ENCODE measurements around the gene FLT4. TPM values are rescaled to one million over a fixed set of nuclear protein-coding genes. Genes with fewer than 3 reads are reported as not detected.

FLT4 gene
- total and polyA plus RNA-seq, 4 donors = 12.6 to 42.1 (median 25.3) TPM

- no peak overlapping the region for H3K9ac ChIP-seq (ENCODE audit: insufficient read depth in 1 of 2, low read length in 2 of 2)
- TF ChIP-seq, protein P1, sequence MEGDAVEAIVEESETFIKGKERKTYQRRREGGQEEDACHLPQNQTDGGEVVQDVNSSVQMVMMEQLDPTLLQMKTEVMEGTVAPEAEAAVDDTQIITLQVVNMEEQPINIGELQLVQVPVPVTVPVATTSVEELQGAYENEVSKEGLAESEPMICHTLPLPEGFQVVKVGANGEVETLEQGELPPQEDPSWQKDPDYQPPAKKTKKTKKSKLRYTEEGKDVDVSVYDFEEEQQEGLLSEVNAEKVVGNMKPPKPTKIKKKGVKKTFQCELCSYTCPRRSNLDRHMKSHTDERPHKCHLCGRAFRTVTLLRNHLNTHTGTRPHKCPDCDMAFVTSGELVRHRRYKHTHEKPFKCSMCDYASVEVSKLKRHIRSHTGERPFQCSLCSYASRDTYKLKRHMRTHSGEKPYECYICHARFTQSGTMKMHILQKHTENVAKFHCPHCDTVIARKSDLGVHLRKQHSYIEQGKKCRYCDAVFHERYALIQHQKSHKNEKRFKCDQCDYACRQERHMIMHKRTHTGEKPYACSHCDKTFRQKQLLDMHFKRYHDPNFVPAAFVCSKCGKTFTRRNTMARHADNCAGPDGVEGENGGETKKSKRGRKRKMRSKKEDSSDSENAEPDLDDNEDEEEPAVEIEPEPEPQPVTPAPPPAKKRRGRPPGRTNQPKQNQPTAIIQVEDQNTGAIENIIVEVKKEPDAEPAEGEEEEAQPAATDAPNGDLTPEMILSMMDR (IDR thresholded peaks at IDR 0.05; ENCODE audit: control extremely low read depth, extremely low read depth) = no peak
- H3K36me3 ChIP-seq (ENCODE audit: control insufficient read depth in 4 of 4, insufficient read depth in 4 of 4, low read length in 4 of 4) = peaks cover 0 to 2% (median 0%) of the 10 kb centered on the region in 4 donors
- DNase-seq = no peak
- H3K27ac ChIP-seq (ENCODE audit: low read depth in 1 of 2, low read length in 1 of 2) = no peak overlapping the region
- no peaks in the 10 kb centered on the region for H3K27me3 ChIP-seq (ENCODE audit: control insufficient read depth in 3 of 3, insufficient read depth in 3 of 3, low read length in 2 of 3)
- no peak for ATAC-seq (ENCODE audit: insufficient read depth, low FRiP score)
- no peak overlapping the region for H3K4me3 ChIP-seq
- H3K4me1 ChIP-seq (ENCODE audit: control insufficient read depth in 5 of 5, insufficient read depth in 5 of 5, low read length in 5 of 5) = peaks cover 0 to 15% (median 0%) of the 10 kb centered on the region in 5 donors
- H3K9me3 ChIP-seq (ENCODE audit: control insufficient read depth in 4 of 4, insufficient read depth in 3 of 4, low read length in 3 of 4) = peaks cover 0 to 2% (median 0%) of the 10 kb centered on the region in 4 donors
- 88 to 91% methylated on average over 43 to 44 of the region's 44 CpGs for WGBS, 2 donors
Measured at GRCh38 chr5:180628827-180629750, 20.3 kb downstream of the FLT4 start.

- DNase-seq (no peak), ATAC-seq (ENCODE audit: insufficient read depth, low FRiP score) (no peak)
- H3K9me3 ChIP-seq (ENCODE audit: control insufficient read depth in 4 of 4, insufficient read depth in 3 of 4, low read length in 3 of 4) = peaks cover 0 to 2% (median 0%) of the 10 kb centered on the region in 4 donors
- TF ChIP-seq, protein P1 (IDR thresholded peaks at IDR 0.05; ENCODE audit: control extremely low read depth, extremely low read depth) = no peak
- no peak overlapping the region for H3K9ac ChIP-seq (ENCODE audit: insufficient read depth in 1 of 2, low read length in 2 of 2)
- peaks cover 0 to 21% (median 0%) of the 10 kb centered on the region in 5 donors for H3K4me1 ChIP-seq (ENCODE audit: control insufficient read depth in 5 of 5, insufficient read depth in 5 of 5, low read length in 5 of 5)
- WGBS, 2 donors = 84 to 91% methylated on average over 14 of the region's 14 CpGs
- peaks cover 0 to 2% (median 0%) of the 10 kb centered on the region in 4 donors for H3K36me3 ChIP-seq (ENCODE audit: control insufficient read depth in 4 of 4, insufficient read depth in 4 of 4, low read length in 4 of 4)
- no peaks in the 10 kb centered on the region for H3K27me3 ChIP-seq (ENCODE audit: control insufficient read depth in 3 of 3, insufficient read depth in 3 of 3, low read length in 2 of 3)
- no peak overlapping the region for H3K27ac ChIP-seq (ENCODE audit: low read depth in 1 of 2, low read length in 1 of 2)
- no peak overlapping the region for H3K4me3 ChIP-seq
Measured at GRCh38 chr5:180628211-180628610, 21.2 kb downstream of the FLT4 start.

DNA sequence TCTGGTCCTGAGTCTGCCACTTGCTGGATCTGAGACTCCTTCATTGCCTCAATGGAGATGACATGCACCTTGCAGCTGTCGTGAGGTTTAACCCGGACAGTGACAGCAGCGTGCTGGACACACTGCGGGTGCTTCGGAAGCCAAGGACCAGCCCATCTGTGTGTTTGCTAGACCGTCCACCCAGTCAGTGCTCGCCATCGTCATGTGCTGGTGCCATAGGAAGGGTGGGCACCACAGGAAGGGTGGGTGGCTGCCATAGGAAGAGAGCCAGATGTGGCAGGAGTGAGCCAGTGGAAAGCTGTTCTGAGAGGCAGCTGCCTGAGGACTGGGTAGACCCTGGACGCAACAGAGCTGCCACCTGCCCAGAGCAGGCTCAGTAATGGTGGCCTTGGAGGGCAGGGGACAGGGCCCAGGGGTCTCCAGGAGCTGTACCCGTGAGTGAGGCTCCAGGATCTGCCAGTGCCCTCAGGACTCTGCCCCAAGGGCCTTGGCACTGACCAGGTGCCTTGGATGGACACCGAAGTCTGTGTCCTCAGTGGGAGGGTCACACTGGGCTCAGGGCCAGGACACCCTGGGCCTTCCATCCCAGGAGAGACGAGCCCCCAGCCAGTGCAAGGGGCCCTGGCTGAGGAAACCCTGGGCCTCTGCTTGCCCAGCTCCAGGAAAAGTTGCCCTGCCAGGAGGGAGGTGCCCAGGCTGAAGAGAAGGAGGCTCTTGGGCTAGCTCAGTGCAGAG lies 21.8 kb downstream of the FLT4 start:
- DNase-seq = no peak
- H3K9ac ChIP-seq (ENCODE audit: insufficient read depth in 1 of 2, low read length in 2 of 2) = no peak overlapping the region
- H3K27me3 ChIP-seq (ENCODE audit: control insufficient read depth in 3 of 3, insufficient read depth in 3 of 3, low read length in 2 of 3) = no peaks in the 10 kb centered on the region
- TF ChIP-seq, protein P1 (IDR thresholded peaks at IDR 0.05; ENCODE audit: control extremely low read depth, extremely low read depth) = no peak
- WGBS, 2 donors = 77 to 81% methylated on average over 12 of the region's 12 CpGs
- peaks cover 0 to 2% (median 0%) of the 10 kb centered on the region in 4 donors for H3K36me3 ChIP-seq (ENCODE audit: control insufficient read depth in 4 of 4, insufficient read depth in 4 of 4, low read length in 4 of 4)
- no peak overlapping the region for H3K4me3 ChIP-seq
- no peak overlapping the region for H3K27ac ChIP-seq (ENCODE audit: low read depth in 1 of 2, low read length in 1 of 2)
- H3K9me3 ChIP-seq (ENCODE audit: control insufficient read depth in 4 of 4, insufficient read depth in 3 of 4, low read length in 3 of 4) = peaks cover 0 to 2% (median 0%) of the 10 kb centered on the region in 4 donors
- no peak for ATAC-seq (ENCODE audit: insufficient read depth, low FRiP score)
- peaks cover 0 to 23% (median 0%) of the 10 kb centered on the region in 5 donors for H3K4me1 ChIP-seq (ENCODE audit: control insufficient read depth in 5 of 5, insufficient read depth in 5 of 5, low read length in 5 of 5)
